Measurements from ENCODE around the gene DCTN5.

The DCTN5 gene

DNA sequence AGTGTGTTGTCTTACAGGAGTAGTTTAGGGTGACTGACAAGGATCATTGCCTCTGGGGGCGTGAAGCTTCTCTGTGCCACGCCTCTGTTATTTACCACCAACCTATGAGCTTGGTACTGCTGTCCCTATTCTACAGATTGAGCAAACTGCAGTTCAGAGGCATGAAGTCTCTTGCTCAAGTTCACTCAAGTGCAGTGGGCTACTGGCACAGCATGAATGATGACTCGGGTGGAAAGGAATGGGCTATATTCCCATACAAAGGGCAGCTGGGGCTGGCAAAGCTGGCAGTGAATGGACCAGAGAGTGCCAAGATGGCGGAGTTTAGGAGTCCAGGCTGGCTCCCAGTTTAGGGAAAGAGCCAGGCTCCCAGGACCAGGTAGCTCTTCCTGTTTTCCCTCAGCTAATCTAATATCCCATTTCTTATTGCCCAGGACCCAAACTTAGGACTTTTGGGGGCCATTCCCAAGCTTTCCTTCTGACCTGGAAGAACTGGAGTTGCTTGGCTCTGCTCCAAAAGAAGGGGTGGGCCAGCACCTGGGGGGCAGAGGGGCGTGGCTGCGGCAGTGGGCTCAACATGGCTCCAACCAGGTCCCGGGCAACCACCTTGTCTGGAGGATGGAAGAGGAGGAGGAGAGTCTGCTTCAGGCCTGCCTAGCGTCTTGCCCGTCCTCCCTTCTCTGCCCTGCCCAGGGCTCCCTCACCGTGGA lies 50.4 kb downstream of the DCTN5 start:
- H3K27me3 ChIP-seq (replicated peaks; ENCODE audit: control insufficient read depth, insufficient read depth, low read length, poor library complexity, severe bottlenecking) = no peaks in the 10 kb centered on the region
- H3K4me3 ChIP-seq (ENCODE audit: insufficient read depth, low read depth, low read length, poor library complexity, severe bottlenecking) = no peak overlapping the region
- H3K36me3 ChIP-seq (ENCODE audit: control insufficient read depth, insufficient read depth, low read length) = peaks cover 30% of the 10 kb centered on the region
- no peak for DNase-seq
- H3K4me1 ChIP-seq (ENCODE audit: control insufficient read depth, insufficient read depth, low read length, poor library complexity, severe bottlenecking) = no peaks in the 10 kb centered on the region
- H3K9me3 ChIP-seq (ENCODE audit: control insufficient read depth, low read length) = no peaks in the 10 kb centered on the region
- H3K27ac ChIP-seq (ENCODE audit: insufficient read depth, low read length, poor library complexity, severe bottlenecking) = no peak overlapping the region

DNA sequence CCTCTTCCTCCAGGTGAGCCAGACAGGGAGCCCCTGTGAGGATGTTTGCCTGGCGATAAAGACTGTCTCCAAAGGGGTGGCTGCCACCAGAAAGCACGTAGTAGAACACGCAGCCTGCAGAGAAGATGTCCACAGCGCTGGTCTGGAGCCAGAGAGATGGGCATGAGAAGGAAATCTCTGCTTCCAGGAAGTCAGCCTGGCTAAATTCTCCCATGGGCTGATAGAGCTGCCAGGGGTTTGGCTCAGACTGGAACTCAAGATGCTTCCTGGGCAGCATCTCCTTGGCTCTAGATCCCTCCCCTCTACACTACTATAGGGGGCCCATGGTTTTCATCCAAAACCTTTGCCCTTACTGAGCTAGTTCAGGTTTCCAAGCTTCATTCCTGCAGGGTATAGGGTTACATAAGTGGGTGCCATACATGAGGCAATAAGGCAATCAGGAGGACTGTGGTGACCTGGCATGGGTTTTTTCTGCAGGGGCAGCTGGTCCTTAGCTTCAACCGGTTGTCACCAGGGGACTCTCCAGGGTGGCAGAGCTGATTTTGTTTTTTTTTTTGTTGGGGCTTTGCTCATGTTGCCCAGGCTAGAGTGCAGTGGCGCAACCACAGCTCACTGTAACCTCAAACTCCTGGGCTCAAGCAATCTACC lies 51.0 kb downstream of the DCTN5 start:
- no peaks in the 10 kb centered on the region for H3K4me1 ChIP-seq (ENCODE audit: control insufficient read depth, insufficient read depth, low read length, poor library complexity, severe bottlenecking)
- no peak for DNase-seq
- no peak overlapping the region for H3K27ac ChIP-seq (ENCODE audit: insufficient read depth, low read length, poor library complexity, severe bottlenecking)
- H3K27me3 ChIP-seq (replicated peaks; ENCODE audit: control insufficient read depth, insufficient read depth, low read length, poor library complexity, severe bottlenecking) = no peaks in the 10 kb centered on the region
- H3K4me3 ChIP-seq (ENCODE audit: insufficient read depth, low read depth, low read length, poor library complexity, severe bottlenecking) = no peak overlapping the region
- no peaks in the 10 kb centered on the region for H3K9me3 ChIP-seq (ENCODE audit: control insufficient read depth, low read length)
- peaks cover 28% of the 10 kb centered on the region for H3K36me3 ChIP-seq (ENCODE audit: control insufficient read depth, insufficient read depth, low read length)

DNA sequence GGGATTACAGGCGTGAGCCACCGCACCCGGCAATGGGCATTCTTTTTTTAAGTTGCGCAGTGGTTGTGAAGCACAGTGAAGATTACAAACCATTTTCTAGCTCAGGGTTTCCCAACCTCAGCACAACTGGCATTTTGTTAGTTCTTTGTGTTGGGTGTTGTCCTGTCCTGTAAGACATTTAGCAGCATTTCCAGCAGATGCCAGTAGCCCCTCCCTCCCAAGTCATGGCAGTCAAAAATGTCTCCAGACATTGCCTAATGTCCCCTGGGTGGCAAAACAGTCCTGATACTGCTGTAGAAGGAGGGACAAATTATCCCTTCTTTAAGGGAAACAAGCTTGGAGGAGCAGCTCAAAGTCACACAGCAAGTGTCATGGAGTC lies 53.0 kb downstream of the DCTN5 start:
- Histone ChIP-seq H3K4me1 (ENCODE audit: control insufficient read depth, insufficient read depth, low read length, poor library complexity, severe bottlenecking) (no peaks in the 10 kb centered on the region), H3K4me3 (ENCODE audit: insufficient read depth, low read depth, low read length, poor library complexity, severe bottlenecking) (no peak overlapping the region), H3K27ac (ENCODE audit: insufficient read depth, low read length, poor library complexity, severe bottlenecking) (no peak overlapping the region), H3K27me3 (replicated peaks; ENCODE audit: control insufficient read depth, insufficient read depth, low read length, poor library complexity, severe bottlenecking) (no peaks in the 10 kb centered on the region), H3K36me3 (ENCODE audit: control insufficient read depth, insufficient read depth, low read length) (peaks cover 8% of the 10 kb centered on the region), H3K9me3 (ENCODE audit: control insufficient read depth, low read length) (no peaks in the 10 kb centered on the region)
- DNase-seq = no peak

DNA sequence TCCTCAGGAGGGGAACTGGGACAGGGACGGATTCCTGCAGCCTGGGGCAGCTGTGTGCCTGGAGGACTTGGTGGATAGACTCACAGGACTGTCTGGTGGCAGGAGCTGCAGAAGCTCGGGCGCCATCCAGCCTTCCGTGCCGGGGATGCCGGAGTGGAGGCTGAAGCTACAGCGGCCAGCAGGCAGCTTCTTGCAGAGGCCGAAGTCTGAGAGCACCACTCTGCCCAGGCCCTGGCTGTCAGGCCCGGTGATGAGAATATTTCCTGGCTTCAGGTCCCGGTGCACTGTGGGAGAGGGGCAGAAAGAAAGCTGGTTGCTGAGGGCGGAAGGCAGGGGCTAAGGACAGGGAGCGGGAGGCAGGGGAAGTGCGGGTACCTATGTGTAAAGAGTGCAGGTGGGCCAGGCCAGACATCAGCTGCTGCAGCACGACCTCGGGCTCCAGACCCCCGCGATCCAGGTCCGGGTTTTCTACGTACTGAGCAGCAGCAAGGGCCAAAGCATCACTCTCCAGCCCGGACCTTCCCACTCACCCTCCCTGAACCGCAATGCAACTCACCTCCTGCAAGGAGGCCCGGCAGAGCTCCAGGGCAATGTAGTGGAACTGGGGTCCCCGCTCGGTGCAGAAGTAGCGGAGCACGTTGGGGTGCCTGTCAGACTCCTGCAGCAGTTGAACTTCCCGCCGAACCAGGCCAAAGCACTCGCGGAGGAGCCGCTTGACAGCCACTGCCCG lies 53.5 kb downstream of the DCTN5 start:
- no peak for DNase-seq
- Histone ChIP-seq H3K27ac (ENCODE audit: insufficient read depth, low read length, poor library complexity, severe bottlenecking) (no peak overlapping the region), H3K4me1 (ENCODE audit: control insufficient read depth, insufficient read depth, low read length, poor library complexity, severe bottlenecking) (no peaks in the 10 kb centered on the region), H3K9me3 (ENCODE audit: control insufficient read depth, low read length) (no peaks in the 10 kb centered on the region), H3K27me3 (replicated peaks; ENCODE audit: control insufficient read depth, insufficient read depth, low read length, poor library complexity, severe bottlenecking) (no peaks in the 10 kb centered on the region), H3K4me3 (ENCODE audit: insufficient read depth, low read depth, low read length, poor library complexity, severe bottlenecking) (no peak overlapping the region), H3K36me3 (ENCODE audit: control insufficient read depth, insufficient read depth, low read length) (peaks cover 3% of the 10 kb centered on the region)

DNA sequence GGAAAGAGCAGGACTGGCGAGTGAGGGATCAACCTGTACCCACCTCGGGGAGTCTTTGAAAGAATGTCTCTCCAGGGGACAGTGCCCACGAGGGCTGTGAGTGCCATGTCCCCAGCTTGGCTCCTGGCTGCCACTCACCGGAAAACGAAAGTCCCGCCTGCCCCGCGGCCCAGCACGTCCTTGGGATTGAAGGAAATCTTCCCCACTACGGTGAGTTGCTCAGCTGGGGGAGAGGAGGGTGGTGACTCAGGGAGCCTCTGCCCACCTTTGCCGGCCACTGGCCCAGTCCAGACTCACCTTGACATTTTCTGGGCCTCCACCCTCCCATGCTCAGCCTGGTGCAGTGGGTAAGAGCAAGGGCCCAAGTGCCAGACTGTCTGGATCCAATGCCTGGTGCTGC lies 54.5 kb downstream of the DCTN5 start:
- Histone ChIP-seq H3K4me3 (ENCODE audit: insufficient read depth, low read depth, low read length, poor library complexity, severe bottlenecking) (no peak overlapping the region), H3K9me3 (ENCODE audit: control insufficient read depth, low read length) (no peaks in the 10 kb centered on the region)

DNA sequence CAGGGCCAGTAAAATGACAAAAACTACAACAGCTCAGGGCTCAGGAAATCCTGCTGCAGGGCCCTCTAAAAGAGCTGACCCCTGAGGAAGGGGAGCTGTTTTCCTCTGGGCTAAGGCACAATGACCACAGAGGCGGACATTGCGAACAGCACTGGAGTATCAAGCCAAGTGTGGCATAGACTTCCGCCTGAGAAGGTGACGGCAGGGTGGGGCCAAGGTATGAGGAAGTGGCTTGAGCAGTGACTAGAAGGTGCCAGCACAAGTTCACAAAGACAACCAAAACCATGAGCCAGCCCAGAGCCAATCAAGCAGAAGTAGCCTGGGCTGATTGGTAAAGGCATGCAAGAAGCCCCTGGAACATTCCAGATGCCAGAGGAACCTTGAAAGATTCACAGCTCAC lies 57.8 kb downstream of the DCTN5 start:
- no peak for DNase-seq
- H3K4me3 ChIP-seq (ENCODE audit: insufficient read depth, low read depth, low read length, poor library complexity, severe bottlenecking) = no peak overlapping the region
- no peaks in the 10 kb centered on the region for H3K36me3 ChIP-seq (ENCODE audit: control insufficient read depth, insufficient read depth, low read length)
- no peaks in the 10 kb centered on the region for H3K4me1 ChIP-seq (ENCODE audit: control insufficient read depth, insufficient read depth, low read length, poor library complexity, severe bottlenecking)
- no peaks in the 10 kb centered on the region for H3K27me3 ChIP-seq (replicated peaks; ENCODE audit: control insufficient read depth, insufficient read depth, low read length, poor library complexity, severe bottlenecking)
- no peak overlapping the region for H3K27ac ChIP-seq (ENCODE audit: insufficient read depth, low read length, poor library complexity, severe bottlenecking)
- no peaks in the 10 kb centered on the region for H3K9me3 ChIP-seq (ENCODE audit: control insufficient read depth, low read length)

More for the DNA sequence above, 54.5 kb downstream of the DCTN5 start:
- DNase-seq = no peak
- H3K27ac ChIP-seq (ENCODE audit: insufficient read depth, low read length, poor library complexity, severe bottlenecking) = no peak overlapping the region
- no peaks in the 10 kb centered on the region for H3K27me3 ChIP-seq (replicated peaks; ENCODE audit: control insufficient read depth, insufficient read depth, low read length, poor library complexity, severe bottlenecking)
- no peaks in the 10 kb centered on the region for H3K4me1 ChIP-seq (ENCODE audit: control insufficient read depth, insufficient read depth, low read length, poor library complexity, severe bottlenecking)
- no peaks in the 10 kb centered on the region for H3K36me3 ChIP-seq (ENCODE audit: control insufficient read depth, insufficient read depth, low read length)

DNA sequence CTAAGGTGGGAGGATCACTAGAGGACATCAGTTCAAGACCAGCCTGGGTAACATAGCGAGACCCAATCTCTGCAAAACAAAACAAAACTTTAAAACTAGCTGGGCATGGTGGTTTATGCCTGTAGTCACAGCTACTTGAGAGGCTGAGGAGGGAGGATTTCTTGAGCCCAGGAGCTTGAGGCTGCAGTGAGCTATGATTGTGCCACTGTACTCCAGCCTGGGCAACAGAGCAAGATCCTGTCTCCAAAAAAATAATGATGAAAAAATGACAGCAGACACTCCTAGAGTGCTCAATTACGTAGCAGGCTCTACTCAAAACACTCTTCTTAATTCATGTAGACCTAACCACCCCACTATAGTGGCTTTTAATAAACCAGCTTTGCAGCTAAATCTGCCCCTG lies 58.8 kb downstream of the DCTN5 start:
- DNase-seq = no peak
- no peaks in the 10 kb centered on the region for H3K9me3 ChIP-seq (ENCODE audit: control insufficient read depth, low read length)

DNA sequence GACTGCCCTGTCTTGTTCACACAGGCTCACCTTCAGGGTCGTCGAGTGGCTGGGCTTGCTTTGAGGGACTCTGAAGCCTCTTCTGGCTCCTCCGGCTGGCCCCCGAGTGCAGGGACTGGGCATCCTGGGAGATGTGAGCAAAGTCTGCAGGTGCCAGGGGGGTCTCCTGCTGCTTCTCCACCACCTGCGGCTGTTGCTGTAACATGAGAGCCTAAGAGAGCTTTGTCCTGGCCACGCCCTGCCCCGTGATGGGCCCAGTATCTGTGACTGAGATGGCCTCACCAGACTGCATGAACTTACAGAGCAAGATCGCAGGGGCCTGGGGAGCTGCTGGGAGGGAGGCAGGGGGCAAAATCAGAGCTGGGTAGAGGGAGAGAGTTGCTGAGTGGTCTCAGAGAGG lies 59.2 kb downstream of the DCTN5 start:
- DNase-seq = no peak
- H3K36me3 ChIP-seq (ENCODE audit: control insufficient read depth, insufficient read depth, low read length) = no peaks in the 10 kb centered on the region
- no peak overlapping the region for H3K27ac ChIP-seq (ENCODE audit: insufficient read depth, low read length, poor library complexity, severe bottlenecking)
- no peaks in the 10 kb centered on the region for H3K9me3 ChIP-seq (ENCODE audit: control insufficient read depth, low read length)
- H3K4me1 ChIP-seq (ENCODE audit: control insufficient read depth, insufficient read depth, low read length, poor library complexity, severe bottlenecking) = no peaks in the 10 kb centered on the region
- H3K4me3 ChIP-seq (ENCODE audit: insufficient read depth, low read depth, low read length, poor library complexity, severe bottlenecking) = no peak overlapping the region
- no peaks in the 10 kb centered on the region for H3K27me3 ChIP-seq (replicated peaks; ENCODE audit: control insufficient read depth, insufficient read depth, low read length, poor library complexity, severe bottlenecking)

More for the DNA sequence above, 58.8 kb downstream of the DCTN5 start:
- Histone ChIP-seq H3K4me1 (ENCODE audit: control insufficient read depth, insufficient read depth, low read length, poor library complexity, severe bottlenecking) (no peaks in the 10 kb centered on the region), H3K27ac (ENCODE audit: insufficient read depth, low read length, poor library complexity, severe bottlenecking) (no peak overlapping the region), H3K27me3 (replicated peaks; ENCODE audit: control insufficient read depth, insufficient read depth, low read length, poor library complexity, severe bottlenecking) (no peaks in the 10 kb centered on the region), H3K36me3 (ENCODE audit: control insufficient read depth, insufficient read depth, low read length) (no peaks in the 10 kb centered on the region), H3K4me3 (ENCODE audit: insufficient read depth, low read depth, low read length, poor library complexity, severe bottlenecking) (no peak overlapping the region)

DNA sequence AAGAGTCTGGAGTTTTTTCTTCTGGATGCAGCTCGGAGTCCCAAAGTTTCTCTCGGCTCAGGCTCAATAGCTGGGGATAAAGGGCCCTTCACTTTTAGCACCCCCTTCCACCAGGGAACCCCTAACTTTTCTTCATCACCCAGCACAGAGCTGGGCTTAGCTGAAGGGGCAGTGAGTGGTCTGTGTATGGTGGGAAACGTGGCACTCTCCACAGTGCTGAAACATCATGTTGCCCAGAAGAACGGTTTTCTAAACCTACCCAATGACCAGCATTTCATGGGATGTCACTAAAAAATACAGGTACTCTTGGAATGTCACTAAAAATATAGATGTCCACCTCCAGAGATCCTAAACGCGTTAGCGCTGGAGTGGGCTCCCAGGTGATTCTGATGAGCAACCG lies 59.8 kb downstream of the DCTN5 start:
- no peak for DNase-seq
- Histone ChIP-seq H3K4me3 (ENCODE audit: insufficient read depth, low read depth, low read length, poor library complexity, severe bottlenecking) (no peak overlapping the region), H3K27ac (ENCODE audit: insufficient read depth, low read length, poor library complexity, severe bottlenecking) (no peak overlapping the region), H3K27me3 (replicated peaks; ENCODE audit: control insufficient read depth, insufficient read depth, low read length, poor library complexity, severe bottlenecking) (no peaks in the 10 kb centered on the region), H3K9me3 (ENCODE audit: control insufficient read depth, low read length) (no peaks in the 10 kb centered on the region), H3K36me3 (ENCODE audit: control insufficient read depth, insufficient read depth, low read length) (no peaks in the 10 kb centered on the region), H3K4me1 (ENCODE audit: control insufficient read depth, insufficient read depth, low read length, poor library complexity, severe bottlenecking) (no peaks in the 10 kb centered on the region)

DNA sequence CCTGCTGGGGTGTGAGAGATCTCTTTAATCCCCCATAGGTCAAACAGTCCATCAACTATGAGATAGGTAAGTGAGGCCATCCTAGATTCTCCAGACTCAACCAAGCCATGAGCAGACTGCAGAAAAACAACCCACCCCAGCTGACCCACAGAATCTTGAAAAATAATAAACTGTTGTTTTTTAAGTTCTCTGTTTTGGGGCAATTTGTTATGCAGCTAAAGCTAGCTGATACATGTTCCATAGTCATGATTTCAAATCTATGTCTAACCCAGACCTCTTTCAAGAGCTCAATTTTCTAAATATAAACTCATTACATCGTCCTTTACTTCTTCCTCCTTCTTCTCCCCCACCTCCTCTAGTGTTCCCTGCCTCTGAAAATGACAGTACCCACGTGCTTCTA lies 61.7 kb downstream of the DCTN5 start:
- H3K4me3 ChIP-seq (ENCODE audit: insufficient read depth, low read depth, low read length, poor library complexity, severe bottlenecking) = no peak overlapping the region
- no peaks in the 10 kb centered on the region for H3K9me3 ChIP-seq (ENCODE audit: control insufficient read depth, low read length)
- H3K4me1 ChIP-seq (ENCODE audit: control insufficient read depth, insufficient read depth, low read length, poor library complexity, severe bottlenecking) = no peaks in the 10 kb centered on the region
- no peaks in the 10 kb centered on the region for H3K36me3 ChIP-seq (ENCODE audit: control insufficient read depth, insufficient read depth, low read length)
- H3K27ac ChIP-seq (ENCODE audit: insufficient read depth, low read length, poor library complexity, severe bottlenecking) = no peak overlapping the region
- H3K27me3 ChIP-seq (replicated peaks; ENCODE audit: control insufficient read depth, insufficient read depth, low read length, poor library complexity, severe bottlenecking) = no peaks in the 10 kb centered on the region
- no peak for DNase-seq
